DND-41 (cell line): Measurements from ENCODE around the gene COQ8B.

Experiments
- ATAC-seq: fragments of 200-7000 bp; cut with Tn5 transposase; 3 replicates; pipeline ENCODE4 v1.9.1; 2021; ENCODE audit warnings: low read depth; ENCODE audit not compliant: insufficient read depth
- DNase-seq: peaks from one replicate; pipeline ENCODE4 v3.0.0-alpha.2; 2020
- H2AFZ ChIP-seq: 2 replicates; pipeline ENCODE4 v1.6.0; 2012; ENCODE audit warnings: low read depth, low read length
- H3K27ac ChIP-seq: 2 replicates; pipeline ENCODE4 v1.5.1; 2012; ENCODE audit warnings: low read length, inconsistent platforms
- H3K27me3 ChIP-seq: fragments of 200-600 bp; sonication (generic); 2 replicates; pipeline ENCODE4 v1.6.0; 2012; ENCODE audit warnings: low read length, mild to moderate bottlenecking, inconsistent platforms; ENCODE audit not compliant: insufficient read depth, poor library complexity
- H3K36me3 ChIP-seq: 2 replicates; pipeline ENCODE4 v1.5.1; 2012; ENCODE audit warnings: low read length, inconsistent platforms; ENCODE audit not compliant: insufficient read depth
- H3K4me1 ChIP-seq: 2 replicates; pipeline ENCODE4 v1.5.1; 2012; ENCODE audit warnings: mild to moderate bottlenecking, low read length; ENCODE audit not compliant: insufficient read depth
- H3K4me2 ChIP-seq: 2 replicates; pipeline ENCODE4 v1.6.0; 2012; ENCODE audit warnings: mild to moderate bottlenecking, moderate library complexity, low read length, inconsistent platforms; ENCODE audit not compliant: insufficient read depth
- H3K4me3 ChIP-seq, 2 experiments: fragments of 200-600 bp in 1 of 2; shearing (Covaris generic) in 1 of 2; 2 replicates each; pipeline ENCODE4 v1.5.1; 2012 to 2016; ENCODE audit warnings: inconsistent platforms in 2 of 2, low read length in 2 of 2, mild to moderate bottlenecking in 2 of 2, low read depth in 1 of 2, moderate library complexity in 1 of 2
- H3K79me2 ChIP-seq: 2 replicates; pipeline ENCODE4 v1.6.0; 2012; ENCODE audit warnings: low read length, inconsistent platforms; ENCODE audit not compliant: insufficient read depth
- H3K9ac ChIP-seq: 2 replicates; pipeline ENCODE4 v1.6.0; 2012; ENCODE audit warnings: low read depth, mild to moderate bottlenecking, inconsistent platforms, low read length, moderate library complexity
- H3K9me3 ChIP-seq: 2 replicates; pipeline ENCODE4 v1.5.1; 2012; ENCODE audit warnings: low read length, moderate library complexity, mild to moderate bottlenecking, inconsistent platforms; ENCODE audit not compliant: insufficient read depth, severe bottlenecking
- H4K20me1 ChIP-seq: 2 replicates; pipeline ENCODE4 v1.6.0; 2012; ENCODE audit warnings: low read length; ENCODE audit not compliant: insufficient read depth
- CTCF ChIP-seq: IDR thresholded peaks from 2 replicates; pipeline ENCODE4 v1.5.1; 2012; ENCODE audit warnings: borderline replicate concordance, low read length, moderate library complexity, mild to moderate bottlenecking; ENCODE audit not compliant: poor library complexity, severe bottlenecking; ENCODE audit errors: extremely low read depth
- EZH2 ChIP-seq: IDR thresholded peaks from 3 replicates; pipeline ENCODE4 v1.6.1; 2012; ENCODE audit warnings: borderline replicate concordance, low read depth, mild to moderate bottlenecking, moderate library complexity, low read length, inconsistent platforms; ENCODE audit not compliant: severe bottlenecking

The COQ8B gene

GRCh38 chr19:40717880-40718773 is 1.4 kb upstream of the COQ8B start:
- Histone ChIP-seq H4K20me1 (peaks cover 2% of the 10 kb centered on the region; the same call in 1 of the 2 replicates), H3K27me3 (no peaks in the 10 kb centered on the region), H3K36me3 (peaks cover 7% of the 10 kb centered on the region; the same call in 1 of the 2 replicates), H3K9ac (peak overlapping the region; percentile 80), H3K4me2 (peak overlapping the region; percentile 96), H3K79me2 (peaks cover 60% of the 10 kb centered on the region), H3K9me3 (no peaks in the 10 kb centered on the region), H3K27ac (peak overlapping the region; percentile 65), H2AFZ (no peak overlapping the region), H3K4me3 (peak overlapping the region; percentile 52 to 84; a peak in 3 of 4 replicates), H3K4me1 (peaks cover 65% of the 10 kb centered on the region)
- ATAC-seq (no peak), DNase-seq (no peak)
- TF ChIP-seq CTCF, result no peak
- no peak for TF ChIP-seq EZH2

- no peak for ATAC-seq
- Histone ChIP-seq H3K4me3 (peak overlapping the region; percentile 52 to 84; a peak in 3 of 4 replicates), H3K4me1 (peaks cover 65% of the 10 kb centered on the region), H3K4me2 (peak overlapping the region; percentile 96), H3K27ac (peak overlapping the region; percentile 65), H3K79me2 (peaks cover 59% of the 10 kb centered on the region), H3K36me3 (peaks cover 7% of the 10 kb centered on the region; the same call in 1 of the 2 replicates), H3K27me3 (no peaks in the 10 kb centered on the region), H3K9ac (peak overlapping the region; percentile 80), H4K20me1 (peaks cover 2% of the 10 kb centered on the region; the same call in 1 of the 2 replicates), H2AFZ (peak overlapping the region; percentile 80), H3K9me3 (no peaks in the 10 kb centered on the region)
- no peak for DNase-seq
- TF ChIP-seq CTCF (no peak), EZH2 (no peak)
Measured at GRCh38 chr19:40717325-40717879, 716 bp upstream of the COQ8B start.

GRCh38 chr19:40716031-40716481 is 630 bp downstream of the COQ8B start:
- peak overlapping the region; percentile 58 for H3K27ac ChIP-seq

More at GRCh38 chr19:40716031-40716481, 630 bp downstream of the COQ8B start:
- Histone ChIP-seq H3K9me3 (no peaks in the 10 kb centered on the region), H2AFZ (peak overlapping the region; percentile 80), H3K36me3 (peaks cover 6% of the 10 kb centered on the region; the same call in 1 of the 2 replicates), H3K4me3 (peak overlapping the region; percentile 52 to 84), H3K27me3 (no peaks in the 10 kb centered on the region), H4K20me1 (peaks cover 2% of the 10 kb centered on the region; the same call in 1 of the 2 replicates), H3K4me2 (peak overlapping the region; percentile 96), H3K79me2 (peaks cover 51% of the 10 kb centered on the region), H3K9ac (peak overlapping the region; percentile 80), H3K4me1 (peaks cover 64% of the 10 kb centered on the region)
- peak; percentile 14 for DNase-seq
- ATAC-seq, result no peak
- TF ChIP-seq EZH2 (no peak), CTCF (no peak)
